DMS153 treated with DMSO at 0.1 percent for 48 hours (cell line): Measurements from ENCODE around the gene TTC39C.
"Not testable (repeated sequence)": the region's sequence is repeated elsewhere in the genome, so short reads cannot be mapped to it uniquely, and the experiment has no call there.

Source experiments
- DNase-seq: peaks from one replicate; lab custom pipeline; 2025; ENCODE audit not compliant: unreplicated experiment; lab: John Stamatoyannopoulos, UW

TTC39C gene

GRCh38 chr18:24127735-24128134, 113.2 kb downstream of the TTC39C start:
- no peak for DNase-seq

GRCh38 chr18:24128700-24129099, 114.1 kb downstream of the TTC39C start:
- no peak for DNase-seq

GRCh38 chr18:24130494-24130893, 115.9 kb downstream of the TTC39C start:
- DNase-seq, result no peak

GRCh38 chr18:24136967-24137373, 122.4 kb downstream of the TTC39C start:
- no peak for DNase-seq

- DNase-seq, result no peak
Observed at GRCh38 chr18:24138409-24138788, 123.8 kb downstream of the TTC39C start.

- peak; percentile 50 for DNase-seq
Observed at GRCh38 chr18:24138789-24139616, 124.4 kb downstream of the TTC39C start, which contains the start of gene CABYR. Gene CABYR, plus strand, starts transcription at chr18:24139062. Its CDS starts 4,053 bp downstream, at chr18:24143115.

GRCh38 chr18:24140697-24141096, 126.1 kb downstream of the TTC39C start:
- DNase-seq, result no peak

GRCh38 chr18:24142376-24142775, 127.8 kb downstream of the TTC39C start:
- no peak for DNase-seq

GRCh38 chr18:24149591-24149990, 135.0 kb downstream of the TTC39C start:
- DNase-seq, result not testable (repeated sequence)

- no peak for DNase-seq
Observed at GRCh38 chr18:24153397-24153796, 138.8 kb downstream of the TTC39C start.

- DNase-seq, result no peak
Observed at GRCh38 chr18:24157855-24158254, 143.3 kb downstream of the TTC39C start.

- no peak for DNase-seq
Observed at GRCh38 chr18:24160086-24160485, 145.5 kb downstream of the TTC39C start.

GRCh38 chr18:24161304-24161703, 146.8 kb downstream of the TTC39C start:
- no peak for DNase-seq

- no peak for DNase-seq
Observed at GRCh38 chr18:24168496-24168895, 153.9 kb downstream of the TTC39C start.

GRCh38 chr18:24170360-24170759, 155.8 kb downstream of the TTC39C start:
- DNase-seq, result no peak

GRCh38 chr18:24173997-24174396, 159.4 kb downstream of the TTC39C start:
- DNase-seq, result no peak

GRCh38 chr18:24176727-24177416, 162.3 kb downstream of the TTC39C start:
- DNase-seq, result peak; percentile 52

- no peak for DNase-seq
Observed at GRCh38 chr18:24177499-24178133, 163.1 kb downstream of the TTC39C start.

GRCh38 chr18:24180048-24180447, 165.5 kb downstream of the TTC39C start:
- no peak for DNase-seq

- no peak for DNase-seq
Observed at GRCh38 chr18:24181806-24182205, 167.3 kb downstream of the TTC39C start.
